ENCODE results near the gene L1CAM. TPM values are rescaled to one million over a fixed set of nuclear protein-coding genes. Genes with fewer than 3 reads are reported as not detected.

Gene L1CAM
- total RNA-seq, 3 donors from 2014 or later (not counting 1 experiment from before 2014, with no cell fraction given), result 0.23 to 0.98 TPM; not detected in 1

DNA sequence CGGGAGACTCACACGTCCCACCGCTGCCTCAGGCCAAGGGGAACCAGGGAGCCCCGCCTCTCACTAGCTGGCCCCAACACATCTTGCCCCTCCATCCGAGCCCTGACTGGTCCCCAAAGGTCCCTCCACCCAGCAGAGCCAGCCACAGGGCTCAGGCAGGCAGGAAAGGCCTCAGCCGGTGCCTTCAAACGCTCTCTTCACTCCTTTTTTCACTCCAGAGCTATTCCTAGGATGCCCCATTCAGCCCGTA, 41.6 kb upstream of the L1CAM start:
- H3K27ac ChIP-seq (ENCODE audit: low read length), result peak overlapping the region; percentile 100

DNA sequence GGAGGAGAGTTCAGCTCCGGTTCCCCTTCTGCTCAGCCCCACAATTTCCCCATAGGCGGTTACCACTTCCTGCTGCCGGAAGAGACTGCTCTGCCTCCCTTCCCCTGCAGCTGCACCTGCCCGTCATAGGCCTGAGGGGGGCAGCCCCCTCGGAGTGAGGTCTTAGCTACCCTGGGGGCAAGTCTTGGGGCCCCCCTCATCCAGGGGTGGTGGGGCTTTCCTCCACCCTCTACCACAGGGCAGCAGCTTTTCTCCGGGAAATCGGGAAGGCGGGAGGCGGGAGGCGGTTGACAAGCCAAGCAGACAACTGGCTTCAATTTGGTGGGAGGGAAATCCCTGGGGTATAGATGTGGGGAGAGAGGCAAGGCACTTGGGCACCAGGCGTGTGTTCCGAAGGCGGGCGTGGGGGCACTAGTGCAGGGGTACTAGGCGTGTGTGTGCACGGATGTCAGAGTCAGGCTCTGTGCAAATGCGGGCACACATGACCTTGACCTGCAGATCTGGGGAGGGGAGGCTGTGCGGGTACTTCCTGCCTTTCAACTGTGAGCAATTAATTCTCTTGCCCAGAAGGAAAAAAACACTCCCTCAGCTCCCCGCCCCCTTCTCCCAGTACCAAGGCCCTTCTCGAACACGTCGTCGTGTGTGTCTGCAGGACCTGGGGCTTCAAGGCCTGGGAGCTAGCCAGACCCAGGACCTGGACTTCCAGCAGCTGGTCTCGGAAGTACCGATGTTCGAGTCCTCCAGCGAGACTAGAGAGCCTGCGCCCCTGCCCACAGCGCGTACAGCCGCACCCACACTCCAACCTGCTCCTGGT, 41.1 kb upstream of the L1CAM start:
- DNase-seq, result peak; percentile 58 to 89
- H3K9me3 Mint-ChIP-seq, result no peaks in the 10 kb centered on the region
- ATAC-seq, result peak; percentile 39 to 69 (median 50)
- intact Hi-C loops (cut with micrococcal nuclease), result loop anchor here (2.0 to 10.0 kb wide), 3 partner anchors 20 to 168 kb away; partner anchors contain the start of gene MECP2
- H3K4me3 Mint-ChIP-seq, result peak overlapping the region; percentile 85
- peaks cover 19% of the 10 kb centered on the region for H3K36me3 ChIP-seq (ENCODE audit: control insufficient read depth, insufficient read depth, low read length)
- H3K27ac Mint-ChIP-seq, result peak overlapping the region; percentile 91 to 96
- 0% methylated on average over 30 of the region's 31 CpGs for WGBS (ENCODE audit: insufficient coverage)
- H3K27ac ChIP-seq (ENCODE audit: low read length), result peak overlapping the region; percentile 100
- H3K36me3 Mint-ChIP-seq, result no peaks in the 10 kb centered on the region
- H3K27me3 Mint-ChIP-seq (ENCODE audit: low read depth in 2 of 2), result no peaks in the 10 kb centered on the region
- peaks cover 69% of the 10 kb centered on the region for H3K4me1 ChIP-seq (ENCODE audit: control insufficient read depth, insufficient read depth, low read length)
- no peaks in the 10 kb centered on the region for H3K9me3 ChIP-seq (ENCODE audit: control insufficient read depth, insufficient read depth, low read length)
- no peaks in the 10 kb centered on the region for H3K27me3 ChIP-seq (ENCODE audit: control insufficient read depth, insufficient read depth, low read length)
- peaks cover 37 to 59% of the 10 kb centered on the region in 2 donors for H3K4me1 Mint-ChIP-seq
- TF ChIP-seq, protein P1, sequence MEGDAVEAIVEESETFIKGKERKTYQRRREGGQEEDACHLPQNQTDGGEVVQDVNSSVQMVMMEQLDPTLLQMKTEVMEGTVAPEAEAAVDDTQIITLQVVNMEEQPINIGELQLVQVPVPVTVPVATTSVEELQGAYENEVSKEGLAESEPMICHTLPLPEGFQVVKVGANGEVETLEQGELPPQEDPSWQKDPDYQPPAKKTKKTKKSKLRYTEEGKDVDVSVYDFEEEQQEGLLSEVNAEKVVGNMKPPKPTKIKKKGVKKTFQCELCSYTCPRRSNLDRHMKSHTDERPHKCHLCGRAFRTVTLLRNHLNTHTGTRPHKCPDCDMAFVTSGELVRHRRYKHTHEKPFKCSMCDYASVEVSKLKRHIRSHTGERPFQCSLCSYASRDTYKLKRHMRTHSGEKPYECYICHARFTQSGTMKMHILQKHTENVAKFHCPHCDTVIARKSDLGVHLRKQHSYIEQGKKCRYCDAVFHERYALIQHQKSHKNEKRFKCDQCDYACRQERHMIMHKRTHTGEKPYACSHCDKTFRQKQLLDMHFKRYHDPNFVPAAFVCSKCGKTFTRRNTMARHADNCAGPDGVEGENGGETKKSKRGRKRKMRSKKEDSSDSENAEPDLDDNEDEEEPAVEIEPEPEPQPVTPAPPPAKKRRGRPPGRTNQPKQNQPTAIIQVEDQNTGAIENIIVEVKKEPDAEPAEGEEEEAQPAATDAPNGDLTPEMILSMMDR (IDR thresholded peaks at IDR 0.05), result no peak
- H3K4me3 ChIP-seq (ENCODE audit: low read length), result peak overlapping the region; percentile 85

More for the DNA sequence above, 41.6 kb upstream of the L1CAM start:
- H3K36me3 ChIP-seq (ENCODE audit: control insufficient read depth, insufficient read depth, low read length), result peaks cover 22% of the 10 kb centered on the region
- Mint-ChIP-seq H3K27me3 (ENCODE audit: low read depth in 2 of 2) (no peaks in the 10 kb centered on the region), H3K9me3 (no peaks in the 10 kb centered on the region), H3K36me3 (no peaks in the 10 kb centered on the region), H3K4me1 (peaks cover 32 to 54% of the 10 kb centered on the region in 2 donors), H3K4me3 (peak overlapping the region; percentile 85), H3K27ac (peak overlapping the region; percentile 91 to 96)
- no peaks in the 10 kb centered on the region for H3K9me3 ChIP-seq (ENCODE audit: control insufficient read depth, insufficient read depth, low read length)
- no peaks in the 10 kb centered on the region for H3K27me3 ChIP-seq (ENCODE audit: control insufficient read depth, insufficient read depth, low read length)
- under 1% methylated on average over 8 of the region's 8 CpGs for WGBS (ENCODE audit: insufficient coverage)
- H3K4me3 ChIP-seq (ENCODE audit: low read length), result peak overlapping the region; percentile 85
- DNase-seq, result no peak
- H3K4me1 ChIP-seq (ENCODE audit: control insufficient read depth, insufficient read depth, low read length), result peaks cover 63% of the 10 kb centered on the region
- ATAC-seq, result peak in 1 of 3 donors; percentile 0
- intact Hi-C loops (cut with micrococcal nuclease), result loop anchor here (2.0 to 10.0 kb wide), 3 partner anchors 21 to 167 kb away; partner anchors contain the start of gene MECP2
- TF ChIP-seq, protein P1 (IDR thresholded peaks at IDR 0.05), result no peak

DNA sequence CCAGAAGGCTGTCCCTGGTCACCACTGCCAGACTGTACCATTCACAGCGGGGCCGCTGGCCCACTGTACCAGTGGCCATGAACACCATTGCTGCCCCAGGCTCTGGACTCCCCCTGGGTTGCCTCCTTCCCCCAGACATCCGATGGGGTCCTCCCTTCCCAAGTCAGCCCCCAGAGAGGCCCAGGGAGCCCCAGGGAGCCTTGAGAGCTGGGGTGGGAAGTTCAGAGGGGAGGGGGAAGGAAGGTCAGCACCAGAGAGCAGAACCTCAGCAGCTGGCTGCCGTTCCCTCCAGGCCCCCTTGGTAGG, 40.5 kb upstream of the L1CAM start:
- 0% methylated on average over 2 of the region's 4 CpGs for WGBS (ENCODE audit: insufficient coverage)
- Histone ChIP-seq H3K4me1 (ENCODE audit: control insufficient read depth, insufficient read depth, low read length) (peaks cover 74% of the 10 kb centered on the region), H3K27ac (ENCODE audit: low read length) (peak overlapping the region; percentile 100), H3K36me3 (ENCODE audit: control insufficient read depth, insufficient read depth, low read length) (peaks cover 14% of the 10 kb centered on the region), H3K27me3 (ENCODE audit: control insufficient read depth, insufficient read depth, low read length) (no peaks in the 10 kb centered on the region), H3K9me3 (ENCODE audit: control insufficient read depth, insufficient read depth, low read length) (no peaks in the 10 kb centered on the region), H3K4me3 (ENCODE audit: low read length) (peak overlapping the region; percentile 85)
- Mint-ChIP-seq H3K4me1 (peaks cover 38 to 58% of the 10 kb centered on the region in 2 donors), H3K36me3 (no peaks in the 10 kb centered on the region), H3K27me3 (ENCODE audit: low read depth in 2 of 2) (no peaks in the 10 kb centered on the region), H3K27ac (peak overlapping the region; percentile 91 to 96), H3K9me3 (no peaks in the 10 kb centered on the region), H3K4me3 (peak overlapping the region; percentile 85)
- DNase-seq, result peak in 1 of 2 donors; percentile 29
- TF ChIP-seq, protein P1 (IDR thresholded peaks at IDR 0.05), result no peak
- peak in 2 of 3 donors; percentile 0 to 1 for ATAC-seq
- intact Hi-C loops (cut with micrococcal nuclease), result loop anchor here (2.0 to 10.0 kb wide), 3 partner anchors 20 to 168 kb away; partner anchors contain the start of gene MECP2

Data from natural killer cell (primary cell).